Stimulated activated CD8-positive, alpha-beta memory T cell treated with anti-CD3 and anti-CD28 coated beads, Interleukin-2, amount 100 ng/mL, for 1 hour (primary cell): ENCODE measurements around the gene MTHFSD.

Experiments used
- DNase-seq, 2 donors: peaks; one replicate each; pipeline ENCODE4 v3.0.0-alpha.2; 2020; ENCODE audit warnings: low read depth in 2 of 2

MTHFSD gene

DNA sequence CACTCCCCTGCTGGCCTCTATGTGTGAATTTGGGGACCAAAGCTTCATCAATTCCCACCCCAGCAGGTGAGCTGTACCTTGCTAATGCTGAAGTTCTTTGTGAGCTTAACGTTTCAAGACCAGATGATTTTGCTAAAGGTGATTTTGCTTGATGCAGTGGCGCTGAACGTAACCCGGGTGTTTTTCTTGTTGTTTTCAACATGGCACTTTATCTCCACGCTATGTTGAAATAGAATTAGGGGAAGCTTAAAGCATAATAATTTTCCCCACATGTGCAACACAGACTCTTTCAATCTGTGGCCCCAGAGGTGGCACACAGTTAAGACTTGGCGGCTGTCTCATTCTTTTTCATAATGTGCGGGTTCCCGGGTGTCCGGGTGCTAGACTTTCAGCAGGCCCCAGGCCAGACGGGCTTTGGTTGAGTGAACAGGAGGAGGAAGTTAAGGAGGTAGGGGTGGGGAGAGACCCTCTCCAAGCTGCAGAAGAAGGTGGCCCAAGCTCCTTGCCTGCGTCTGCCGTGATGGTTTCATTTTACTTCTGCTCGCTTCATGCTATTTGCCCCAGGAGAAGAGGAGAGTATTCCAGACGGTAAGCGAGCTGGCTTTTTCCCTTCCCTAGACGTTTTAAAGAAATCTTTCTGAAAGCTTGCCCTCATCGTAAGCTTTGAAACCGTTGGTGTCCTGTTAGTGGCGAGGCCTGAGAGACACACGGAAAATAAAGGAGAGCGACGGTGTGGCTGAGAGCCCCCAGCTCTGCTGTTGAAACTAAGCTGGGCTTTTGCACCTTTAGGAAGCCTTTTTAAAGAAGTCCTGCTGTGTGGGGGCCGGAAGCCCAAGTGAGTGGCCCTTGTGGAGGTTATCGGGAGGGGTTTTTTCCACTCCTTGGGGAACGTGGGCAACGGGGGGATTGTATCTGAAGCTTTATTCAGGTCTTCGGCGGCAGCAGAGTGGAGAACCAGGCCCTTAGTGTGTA is 15.8 kb upstream of the MTHFSD start:
- no peak for DNase-seq

DNA sequence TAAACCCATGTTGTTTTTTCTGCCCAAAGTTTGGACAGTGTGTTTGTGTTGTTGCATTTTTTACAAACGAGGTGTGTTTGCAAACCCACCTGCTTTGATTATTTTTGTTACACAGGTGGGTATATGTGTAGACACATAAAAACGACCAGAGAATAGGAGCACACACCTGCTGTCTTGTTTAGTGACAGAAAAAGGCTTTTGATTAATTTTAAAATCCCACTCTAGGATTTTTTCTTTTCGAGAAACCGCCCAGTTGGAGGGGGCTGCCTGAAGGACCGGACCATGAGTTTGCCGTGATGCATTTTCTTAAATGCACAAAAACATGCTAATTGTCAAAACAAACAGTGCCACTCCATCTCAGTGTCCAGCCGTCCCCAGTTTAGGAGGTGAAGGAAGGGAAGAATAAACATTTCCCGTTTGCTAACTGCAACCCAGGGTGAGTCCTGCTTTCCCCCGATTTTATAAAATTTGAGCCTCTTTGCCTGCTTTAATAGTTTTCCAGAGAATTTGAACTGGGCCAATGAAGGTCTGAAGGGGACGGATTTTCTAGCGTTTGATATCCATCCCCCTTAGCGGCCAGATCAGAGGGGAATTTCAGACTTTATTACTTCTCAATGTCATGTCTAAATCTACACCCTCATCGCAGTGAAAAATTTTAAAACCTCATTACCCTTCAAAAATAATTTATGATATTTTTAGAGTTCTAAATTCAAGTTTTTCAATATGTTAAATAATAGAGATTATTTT is 14.8 kb upstream of the MTHFSD start:
- no peak for DNase-seq

DNA sequence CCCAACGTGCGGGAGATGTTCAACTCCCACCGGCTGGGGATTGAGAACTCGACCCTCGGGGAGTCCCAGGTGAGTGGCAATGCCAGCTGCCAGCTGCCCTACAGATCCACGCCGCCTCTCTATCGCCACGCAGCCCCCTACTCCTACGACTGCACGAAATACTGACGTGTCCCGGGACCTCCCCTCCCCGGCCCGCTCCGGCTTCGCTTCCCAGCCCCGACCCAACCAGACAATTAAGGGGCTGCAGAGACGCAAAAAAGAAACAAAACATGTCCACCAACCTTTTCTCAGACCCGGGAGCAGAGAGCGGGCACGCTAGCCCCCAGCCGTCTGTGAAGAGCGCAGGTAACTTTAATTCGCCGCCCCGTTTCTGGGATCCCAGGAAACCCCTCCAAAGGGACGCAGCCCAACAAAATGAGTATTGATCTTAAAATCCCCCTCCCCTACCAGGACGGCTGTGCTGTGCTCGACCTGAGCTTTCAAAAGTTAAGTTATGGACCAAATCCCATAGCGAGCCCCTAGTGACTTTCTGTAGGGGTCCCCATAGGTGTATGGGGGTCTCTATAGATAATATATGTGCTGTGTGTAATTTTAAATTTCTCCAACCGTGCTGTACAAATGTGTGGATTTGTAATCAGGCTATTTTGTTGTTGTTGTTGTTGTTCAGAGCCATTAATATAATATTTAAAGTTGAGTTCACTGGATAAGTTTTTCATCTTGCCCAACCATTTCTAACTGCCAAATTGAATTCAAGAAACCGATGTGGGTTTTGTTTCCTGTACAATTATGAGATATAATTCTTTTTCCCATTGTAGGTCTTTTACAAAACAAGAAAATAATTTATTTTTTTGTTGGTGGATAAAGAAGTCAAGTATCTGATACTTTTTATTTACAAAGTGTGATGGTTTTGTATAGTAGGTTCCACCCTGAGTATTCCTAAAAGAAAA is 13.9 kb upstream of the MTHFSD start:
- DNase-seq = no peak

DNA sequence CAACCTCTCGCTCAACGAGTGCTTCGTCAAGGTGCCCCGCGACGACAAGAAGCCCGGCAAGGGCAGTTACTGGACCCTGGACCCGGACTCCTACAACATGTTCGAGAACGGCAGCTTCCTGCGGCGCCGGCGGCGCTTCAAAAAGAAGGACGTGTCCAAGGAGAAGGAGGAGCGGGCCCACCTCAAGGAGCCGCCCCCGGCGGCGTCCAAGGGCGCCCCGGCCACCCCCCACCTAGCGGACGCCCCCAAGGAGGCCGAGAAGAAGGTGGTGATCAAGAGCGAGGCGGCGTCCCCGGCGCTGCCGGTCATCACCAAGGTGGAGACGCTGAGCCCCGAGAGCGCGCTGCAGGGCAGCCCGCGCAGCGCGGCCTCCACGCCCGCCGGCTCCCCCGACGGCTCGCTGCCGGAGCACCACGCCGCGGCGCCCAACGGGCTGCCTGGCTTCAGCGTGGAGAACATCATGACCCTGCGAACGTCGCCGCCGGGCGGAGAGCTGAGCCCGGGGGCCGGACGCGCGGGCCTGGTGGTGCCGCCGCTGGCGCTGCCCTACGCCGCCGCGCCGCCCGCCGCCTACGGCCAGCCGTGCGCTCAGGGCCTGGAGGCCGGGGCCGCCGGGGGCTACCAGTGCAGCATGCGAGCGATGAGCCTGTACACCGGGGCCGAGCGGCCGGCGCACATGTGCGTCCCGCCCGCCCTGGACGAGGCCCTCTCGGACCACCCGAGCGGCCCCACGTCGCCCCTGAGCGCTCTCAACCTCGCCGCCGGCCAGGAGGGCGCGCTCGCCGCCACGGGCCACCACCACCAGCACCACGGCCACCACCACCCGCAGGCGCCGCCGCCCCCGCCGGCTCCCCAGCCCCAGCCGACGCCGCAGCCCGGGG is 12.9 kb upstream of the MTHFSD start:
- no peak for DNase-seq

DNA sequence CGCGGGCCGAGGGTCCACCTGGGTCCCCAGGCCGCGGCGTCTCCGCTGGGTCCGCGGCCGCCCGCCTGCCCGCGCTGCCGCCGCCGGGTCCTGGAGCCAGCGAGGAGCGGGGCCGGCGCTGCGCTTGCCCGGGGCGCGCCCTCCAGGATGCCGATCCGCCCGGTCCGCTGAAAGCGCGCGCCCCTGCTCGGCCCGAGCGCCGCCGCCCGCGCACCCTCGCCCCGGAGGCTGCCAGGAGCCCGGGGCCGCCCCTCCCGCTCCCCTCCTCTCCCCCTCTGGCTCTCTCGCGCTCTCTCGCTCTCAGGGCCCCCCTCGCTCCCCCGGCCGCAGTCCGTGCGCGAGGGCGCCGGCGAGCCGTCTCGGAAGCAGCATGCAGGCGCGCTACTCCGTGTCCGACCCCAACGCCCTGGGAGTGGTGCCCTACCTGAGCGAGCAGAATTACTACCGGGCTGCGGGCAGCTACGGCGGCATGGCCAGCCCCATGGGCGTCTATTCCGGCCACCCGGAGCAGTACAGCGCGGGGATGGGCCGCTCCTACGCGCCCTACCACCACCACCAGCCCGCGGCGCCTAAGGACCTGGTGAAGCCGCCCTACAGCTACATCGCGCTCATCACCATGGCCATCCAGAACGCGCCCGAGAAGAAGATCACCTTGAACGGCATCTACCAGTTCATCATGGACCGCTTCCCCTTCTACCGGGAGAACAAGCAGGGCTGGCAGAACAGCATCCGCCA is 12.1 kb upstream of the MTHFSD start:
- DNase-seq = no peak

DNA sequence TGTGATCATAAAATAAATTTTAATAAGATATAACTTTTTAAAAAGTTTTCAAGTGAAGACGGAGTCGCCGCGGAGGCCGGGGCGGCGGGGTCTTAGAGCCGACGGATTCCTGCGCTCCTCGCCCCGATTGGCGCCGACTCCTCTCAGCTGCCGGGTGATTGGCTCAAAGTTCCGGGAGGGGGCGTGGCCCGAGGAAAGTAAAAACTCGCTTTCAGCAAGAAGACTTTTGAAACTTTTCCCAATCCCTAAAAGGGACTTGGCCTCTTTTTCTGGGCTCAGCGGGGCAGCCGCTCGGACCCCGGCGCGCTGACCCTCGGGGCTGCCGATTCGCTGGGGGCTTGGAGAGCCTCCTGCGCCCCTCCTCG is 11.5 kb upstream of the MTHFSD start, which contains the start of gene FOXC2:
TSS of gene FOXC2 (plus strand) at position 229 of the 365 bp plus-strand sequence. CDS start 507 bp downstream, outside the sequence.
- DNase-seq = no peak

DNA sequence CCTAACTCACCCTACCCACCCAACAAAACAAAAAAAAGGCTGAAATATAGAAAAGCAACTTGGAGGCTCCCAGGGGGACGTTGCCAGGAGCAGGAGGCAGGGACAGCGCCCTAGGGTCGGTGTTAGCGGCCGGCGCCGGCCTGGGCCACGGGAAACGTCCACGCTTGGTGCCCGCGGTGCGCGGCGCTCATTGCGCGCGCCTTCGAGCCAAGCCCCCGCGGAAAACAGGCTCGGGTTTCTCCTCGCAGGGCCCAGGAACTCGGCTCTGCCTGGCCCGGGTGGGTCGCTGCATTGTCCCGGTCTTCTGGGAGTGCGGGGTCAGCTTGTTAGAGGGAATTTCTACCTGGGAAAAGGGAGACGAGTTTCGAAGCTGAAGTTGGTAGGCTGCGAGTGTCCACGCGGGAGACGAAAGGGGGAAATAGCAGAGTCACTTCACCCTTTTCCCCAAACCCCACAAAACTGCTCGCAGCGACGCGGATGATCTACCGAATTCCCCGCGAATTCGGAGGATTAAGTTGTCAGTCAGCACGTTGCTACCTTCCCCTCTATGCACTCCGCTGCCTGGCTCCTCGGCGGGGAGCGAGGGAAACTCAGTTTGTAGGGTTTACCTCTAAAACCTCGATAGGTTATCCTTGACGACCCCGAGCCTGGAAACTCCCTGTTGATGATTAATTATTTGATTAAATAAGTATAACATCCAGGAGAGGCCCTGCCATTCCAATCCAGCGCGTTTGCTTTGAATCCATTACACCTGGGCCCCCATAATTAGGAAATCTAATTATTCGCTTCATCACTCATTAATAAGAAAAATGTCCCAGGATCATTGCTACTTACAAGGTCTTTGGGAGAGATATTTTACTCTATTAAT is 10.8 kb upstream of the MTHFSD start:
- no peak for DNase-seq

DNA sequence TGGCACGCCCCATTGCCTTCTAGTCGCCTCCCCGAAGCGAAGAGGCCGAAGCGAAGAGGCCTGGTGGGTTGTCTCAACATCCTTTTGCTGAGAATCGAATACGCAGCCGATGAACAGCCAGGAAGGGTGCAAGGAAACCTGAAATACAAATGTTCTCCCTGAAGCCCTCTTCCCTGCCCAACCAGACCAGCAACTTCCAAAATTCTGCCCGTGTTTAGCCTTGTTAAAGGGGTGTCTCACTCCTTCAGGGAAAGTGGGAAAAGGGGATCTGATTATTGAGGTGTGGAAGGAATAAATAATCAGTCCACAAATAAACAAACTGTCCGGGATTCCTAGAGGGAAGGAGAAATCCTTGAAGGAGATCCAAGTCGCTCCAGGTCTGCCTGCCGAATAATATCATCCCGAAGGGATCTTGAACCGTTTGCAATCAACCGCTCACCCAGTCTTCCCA is 10.2 kb upstream of the MTHFSD start:
- DNase-seq = no peak

DNA sequence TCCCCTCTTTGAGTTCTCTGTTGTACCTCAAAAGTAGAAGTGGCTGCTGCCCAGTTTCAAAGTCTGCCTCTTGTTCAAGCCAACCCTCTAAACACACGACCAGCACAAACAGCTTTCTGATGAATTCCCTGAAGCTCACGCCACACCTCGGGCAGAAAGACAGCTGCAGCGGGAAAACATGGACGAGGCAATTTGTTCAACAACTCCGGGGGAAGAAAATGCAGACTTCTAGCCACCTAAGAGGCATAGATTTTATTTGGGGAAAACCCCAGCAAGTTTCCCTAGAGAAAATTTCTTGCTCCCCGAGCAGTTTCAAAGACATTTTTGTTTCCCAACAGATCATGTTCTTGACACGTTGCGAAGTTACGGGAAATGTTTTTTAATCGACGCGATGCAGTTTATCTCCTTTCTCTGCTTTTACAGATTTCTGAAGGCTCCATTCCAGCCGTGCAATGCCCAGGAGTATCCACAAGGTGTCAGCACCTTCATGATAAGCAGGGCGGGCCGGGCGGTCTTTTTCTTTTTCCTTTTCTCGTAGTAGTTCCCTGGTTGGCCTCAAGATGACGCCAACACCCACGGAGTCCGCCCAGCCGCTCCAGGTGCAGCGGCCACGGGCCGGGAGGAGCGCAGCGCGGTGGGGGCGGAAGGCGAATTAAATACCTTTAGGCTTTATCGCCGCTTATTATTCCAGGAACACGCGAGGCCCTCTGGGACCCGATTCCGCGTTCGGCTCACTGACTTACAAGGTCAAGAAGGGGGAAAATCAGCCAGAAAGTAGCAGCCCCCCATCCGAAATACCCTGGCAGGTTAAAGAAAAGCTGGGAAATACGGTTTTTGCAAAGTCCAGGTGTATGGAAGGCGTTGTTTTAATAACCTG is 8.7 kb upstream of the MTHFSD start:
- peak; percentile 69 to 78 for DNase-seq

DNA sequence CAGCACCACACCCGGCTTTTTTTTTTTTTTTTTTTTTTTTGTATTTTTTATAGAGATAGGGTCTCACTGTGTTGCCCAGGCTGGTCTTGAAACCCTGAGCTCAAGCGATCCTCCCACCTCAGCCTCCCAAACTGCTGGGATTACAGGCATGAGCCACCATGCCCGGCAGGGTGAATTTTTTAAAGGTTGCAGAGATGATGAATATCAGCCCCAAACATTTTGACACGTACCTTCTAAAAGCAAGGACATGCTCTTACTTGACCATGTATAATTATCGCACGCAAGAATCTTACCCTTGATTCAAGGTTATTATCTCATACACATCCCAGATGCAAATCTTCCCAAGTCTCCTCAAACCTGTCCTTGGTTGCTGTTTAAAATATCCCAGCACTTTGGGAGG is 7.3 kb upstream of the MTHFSD start:
- DNase-seq = no peak

DNA sequence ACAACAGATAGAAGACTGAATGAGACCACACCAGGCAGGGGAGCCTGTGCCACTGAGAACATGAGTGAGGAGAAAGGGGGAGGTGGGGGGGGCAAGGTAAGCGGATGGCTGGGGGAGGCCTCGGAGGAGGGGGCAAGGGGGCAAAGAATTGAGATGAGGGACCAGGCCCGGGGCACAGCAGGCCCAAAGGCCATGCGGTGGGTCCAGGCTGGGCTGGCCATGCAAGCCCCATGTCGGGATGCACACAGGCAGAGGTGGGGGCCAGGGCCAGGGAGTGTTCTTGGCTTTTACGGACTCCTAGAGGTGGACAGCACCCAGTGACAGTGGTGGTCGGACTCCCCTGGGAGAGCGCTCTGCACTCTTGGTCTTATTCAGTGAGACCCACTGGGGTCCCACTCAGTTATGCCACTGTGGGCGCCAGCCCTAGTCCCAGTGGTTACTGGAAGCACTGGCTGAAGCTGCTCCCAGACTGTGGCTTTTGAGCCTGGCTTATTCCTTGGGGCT is 4.8 kb upstream of the MTHFSD start:
- no peak for DNase-seq

DNA sequence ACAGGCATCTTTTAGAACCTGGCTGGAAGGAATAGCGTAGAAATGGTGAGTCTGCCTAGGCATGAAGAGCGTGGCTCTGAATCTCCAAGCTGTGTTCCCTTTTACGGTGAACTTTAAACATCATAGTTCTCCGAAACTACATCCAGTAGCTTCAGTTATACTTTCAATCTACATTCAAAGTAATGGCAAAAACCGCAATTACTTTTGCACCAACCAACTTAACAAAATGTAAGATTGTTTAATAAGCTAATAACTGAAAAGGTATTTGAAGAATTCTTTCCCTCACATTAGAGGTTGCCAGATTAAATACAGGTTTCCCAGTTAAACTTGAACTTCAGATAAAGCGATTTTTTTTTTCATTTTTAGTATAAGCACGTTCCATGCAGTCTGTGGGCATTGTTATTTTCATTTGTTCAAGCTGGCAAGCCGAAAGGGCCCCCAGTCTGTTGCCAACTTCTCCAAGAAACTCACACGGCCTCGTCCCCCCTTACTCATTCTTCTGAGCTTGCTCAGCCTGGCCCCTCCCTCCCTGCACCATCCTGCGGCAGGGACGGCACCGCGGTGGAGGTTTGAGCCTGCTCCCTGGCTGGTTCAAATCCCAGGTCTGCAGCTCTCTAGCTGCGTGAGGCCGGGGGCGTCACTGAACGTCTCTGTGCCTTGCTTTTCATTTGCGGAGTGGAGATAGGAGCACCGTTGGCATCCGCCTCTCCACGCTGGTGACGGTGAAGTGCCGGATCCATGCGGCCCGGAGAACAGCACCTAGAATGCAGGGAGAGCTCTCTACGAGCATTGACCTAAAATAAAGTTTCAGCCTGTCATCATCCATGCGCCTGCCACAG is 3.5 kb upstream of the MTHFSD start:
- no peak for DNase-seq

DNA sequence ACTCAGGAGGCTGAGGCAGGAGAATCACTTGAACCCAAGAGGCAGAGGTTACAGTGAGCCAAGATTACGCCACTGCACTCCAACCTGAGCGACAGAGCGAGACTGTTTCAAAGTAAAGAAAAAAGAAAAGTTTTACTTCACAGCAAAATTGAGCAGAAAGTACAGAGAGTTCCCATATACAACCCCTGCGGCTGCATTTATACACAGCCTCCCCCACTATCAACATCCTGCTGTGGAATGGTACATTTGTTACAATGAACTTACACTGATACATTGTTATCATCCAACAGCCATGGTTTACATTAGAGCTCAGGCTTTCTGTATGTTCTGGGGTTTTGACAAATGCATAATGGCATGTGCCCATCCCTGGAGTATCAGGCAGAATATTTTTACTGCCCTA is 2.6 kb upstream of the MTHFSD start:
- DNase-seq = no peak

DNA sequence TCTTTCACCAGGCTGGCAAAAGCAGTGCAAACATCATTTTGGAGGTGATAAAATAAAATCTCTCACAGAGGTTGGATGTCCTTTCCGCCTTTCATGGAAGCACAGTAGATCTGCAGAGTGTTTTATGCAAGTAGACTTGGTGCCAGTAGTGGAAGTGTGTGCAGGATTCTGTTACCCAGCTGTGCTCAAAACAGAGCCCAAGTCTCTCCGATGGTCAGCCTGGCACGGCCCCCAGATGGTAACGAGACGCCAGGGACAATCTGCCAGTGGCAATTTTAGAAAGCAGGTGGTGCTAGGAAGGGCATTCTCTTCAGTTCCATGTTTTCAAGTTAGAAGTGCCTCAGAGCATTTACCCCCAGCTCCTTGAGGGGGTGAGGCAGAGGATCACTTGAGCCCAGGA is 1.5 kb upstream of the MTHFSD start:
- no peak for DNase-seq

DNA sequence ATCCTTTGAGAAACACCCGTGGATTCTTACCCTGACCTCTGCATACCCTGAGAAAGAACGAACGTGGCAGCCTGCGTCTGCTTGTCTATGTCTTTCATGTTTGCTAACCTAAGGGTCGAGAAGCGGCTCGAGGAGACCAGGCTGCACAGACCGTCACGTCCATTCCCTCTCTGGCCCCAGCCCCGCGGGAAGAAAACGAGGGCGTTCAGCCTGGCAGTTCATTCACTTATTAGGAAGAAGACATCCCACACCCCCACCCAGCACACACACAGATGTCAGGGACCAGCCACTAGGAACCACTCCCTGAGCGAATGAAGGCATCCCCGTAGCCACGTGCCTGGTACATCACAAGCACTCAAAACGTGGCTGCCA is 655 bp upstream of the MTHFSD start:
- no peak for DNase-seq

DNA sequence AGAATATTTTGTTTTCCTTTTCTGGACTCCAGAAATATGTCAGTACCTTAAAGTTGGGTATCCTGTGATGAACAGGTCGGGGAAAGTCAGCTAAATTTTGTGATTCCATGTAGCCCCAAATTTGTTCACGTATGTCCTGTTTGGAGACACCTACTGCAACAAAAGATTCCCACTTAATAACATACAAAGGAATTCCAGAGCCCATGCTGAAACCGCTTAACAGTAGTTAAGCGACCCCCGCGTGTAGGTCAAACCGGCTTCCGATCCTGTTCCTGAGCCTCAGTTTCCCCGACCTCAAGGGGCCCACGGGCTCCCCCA is 477 bp downstream of the MTHFSD start:
- DNase-seq = no peak

DNA sequence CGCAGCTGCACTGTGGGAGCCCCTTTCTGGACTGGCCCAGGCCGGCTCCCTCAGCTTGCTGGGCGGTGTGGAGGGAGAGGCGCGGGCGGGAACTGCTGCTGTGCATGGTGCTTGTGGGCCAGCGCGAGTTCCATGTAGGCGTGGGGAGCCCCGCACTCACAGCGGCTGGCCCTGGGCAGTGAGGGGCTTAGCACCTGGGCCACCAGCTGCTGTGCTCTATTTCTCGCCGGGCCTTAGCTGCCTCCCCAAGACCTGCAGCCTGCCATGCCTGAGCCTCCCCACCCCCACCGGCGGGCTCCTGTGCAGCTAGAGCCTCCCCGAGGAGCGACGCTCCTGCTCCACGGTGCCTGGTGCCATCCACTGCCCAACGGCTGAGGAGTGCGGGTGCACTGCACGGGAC is 1.7 kb downstream of the MTHFSD start:
- no peak for DNase-seq
